SW 1271 (cell line): ENCODE measurements around the gene FCN1.

Source experiments
- DNase-seq, 2 experiments: peaks; one replicate each; lab custom pipeline; 2025; lab: John Stamatoyannopoulos, UW

FCN1 gene

DNA sequence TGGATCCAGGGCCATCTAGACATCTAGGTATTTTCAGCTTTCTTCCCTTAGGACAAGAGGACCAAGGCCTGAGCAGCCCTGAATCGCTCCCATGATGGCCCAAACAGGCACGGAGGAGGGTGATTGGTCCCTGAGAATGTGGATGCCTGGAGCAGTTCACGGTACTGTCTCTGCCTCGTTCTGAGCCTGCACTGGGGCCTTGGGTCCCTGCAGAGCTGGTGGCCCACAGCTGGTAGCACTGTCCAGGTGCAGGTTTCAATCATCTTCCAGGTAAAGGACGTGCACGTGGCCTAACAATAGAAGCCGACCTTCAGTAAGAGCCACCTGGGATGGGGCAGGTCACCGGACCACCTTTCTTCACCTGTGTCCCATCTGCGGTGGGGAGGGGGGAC is 19.4 kb upstream of the FCN1 start:
- no peak for DNase-seq

DNA sequence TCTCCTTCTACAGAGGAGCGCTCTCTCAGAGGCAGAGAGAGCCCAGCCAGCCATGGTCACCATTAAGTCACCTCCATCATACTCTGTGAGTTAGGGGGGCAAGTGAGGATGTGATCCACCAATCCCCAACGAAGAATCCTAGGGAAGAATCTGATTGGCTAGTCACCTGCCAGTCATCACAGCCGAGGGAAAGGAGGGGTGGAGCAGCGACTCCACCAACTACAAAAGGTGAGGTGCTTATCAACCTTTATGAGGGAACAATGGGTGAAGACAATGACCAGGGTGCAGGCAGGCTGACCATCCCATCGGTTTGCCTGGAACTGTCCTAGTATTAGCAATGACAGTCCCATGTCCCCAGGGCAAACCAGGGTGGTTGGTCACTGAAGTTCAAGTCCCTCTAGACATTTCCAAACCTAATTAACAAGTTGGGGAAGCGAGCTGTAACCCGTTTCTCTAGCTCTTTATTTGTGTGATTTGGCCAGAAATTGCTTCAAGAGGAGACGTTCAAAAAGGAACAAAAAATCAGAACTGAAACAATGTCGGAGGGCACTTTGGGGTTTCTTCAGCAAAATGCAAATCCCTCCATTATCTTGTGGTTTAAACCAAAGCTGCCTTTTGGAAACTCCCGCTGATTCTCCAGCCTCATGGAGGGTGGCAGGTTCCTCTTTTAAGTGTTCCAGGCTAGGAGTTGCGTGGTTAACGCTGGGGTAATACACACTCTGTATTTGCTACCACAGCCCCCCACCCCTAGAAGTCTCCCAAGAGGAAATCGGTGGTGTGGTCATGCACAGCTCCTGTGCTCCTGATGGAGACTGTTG is 18.8 kb upstream of the FCN1 start:
- DNase-seq = no peak

- DNase-seq = no peak
These were observed 18.1 kb upstream of the FCN1 start for GRCh38 chr9:134935701-134936345.

- DNase-seq = no peak
These were observed 17.4 kb upstream of the FCN1 start for GRCh38 chr9:134935056-134935640.

DNA sequence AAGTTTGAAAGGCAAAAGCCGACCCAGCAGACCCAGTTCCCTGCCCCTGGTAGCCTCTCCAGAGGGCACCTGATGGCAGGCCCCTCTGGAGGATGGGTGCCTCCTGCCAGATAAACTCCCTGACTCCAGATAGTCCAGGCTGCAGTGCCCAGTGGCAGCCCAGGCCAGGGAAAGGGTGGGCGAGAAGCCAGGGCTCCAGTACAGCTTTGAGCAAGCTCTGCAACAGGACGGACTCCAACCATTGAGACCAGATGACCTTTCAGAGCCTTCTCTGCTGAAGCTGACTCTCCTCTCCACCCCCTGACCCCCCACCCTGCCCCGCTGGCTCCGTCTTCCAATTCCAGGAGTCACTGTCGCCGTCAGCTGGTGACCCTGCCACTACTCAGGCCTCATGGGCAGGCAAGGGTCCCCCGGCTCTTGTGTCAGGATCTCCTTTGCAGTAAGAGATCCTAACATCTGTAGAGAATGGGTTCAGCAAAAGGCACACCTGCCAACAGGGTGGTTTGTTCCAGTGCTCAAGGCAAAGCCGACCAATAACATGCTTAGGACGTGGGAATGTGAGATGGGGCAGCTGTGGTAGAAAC is 15.5 kb upstream of the FCN1 start:
- DNase-seq = no peak

DNA sequence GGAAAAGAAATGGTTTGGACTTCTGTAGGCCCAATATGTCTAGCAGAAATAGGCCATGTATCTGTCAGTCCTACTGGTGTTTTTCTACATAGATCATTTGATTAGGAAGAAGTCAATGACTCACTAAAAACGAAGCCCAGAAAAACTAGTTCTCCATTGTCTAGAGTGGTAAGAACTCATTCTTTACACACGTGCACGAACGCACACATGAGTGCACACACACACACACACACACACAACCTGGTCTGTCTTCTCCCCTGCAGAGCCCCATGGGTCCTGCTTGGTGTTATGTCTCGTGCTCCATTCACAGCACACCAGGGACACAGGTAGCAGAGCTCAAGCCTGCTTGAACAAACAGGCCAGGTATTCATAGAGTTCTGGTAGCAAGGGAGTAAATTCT is 14.9 kb upstream of the FCN1 start:
- DNase-seq = no peak

DNA sequence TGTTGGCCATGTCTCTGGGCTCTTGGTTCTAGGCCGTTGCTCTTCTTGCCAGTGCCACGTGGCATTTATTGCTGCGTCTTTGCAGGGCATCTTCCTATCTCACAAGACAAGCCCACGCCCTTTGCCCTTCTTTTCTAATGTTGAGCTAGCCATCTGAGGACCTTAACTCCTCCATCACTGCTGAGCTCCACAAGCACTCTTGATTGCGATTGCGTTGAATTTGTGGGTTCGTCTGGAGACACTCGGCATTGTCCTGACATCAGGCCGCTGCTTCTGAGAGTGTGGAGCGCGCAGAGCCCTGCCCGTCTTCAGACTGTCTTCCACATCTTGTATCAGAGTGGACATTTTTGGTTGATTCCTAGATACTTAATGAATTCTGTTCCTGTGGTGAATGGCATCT is 14.5 kb upstream of the FCN1 start:
- no peak for DNase-seq

- DNase-seq = no peak
These were observed 12.7 kb upstream of the FCN1 start for GRCh38 chr9:134930398-134930797.

DNA sequence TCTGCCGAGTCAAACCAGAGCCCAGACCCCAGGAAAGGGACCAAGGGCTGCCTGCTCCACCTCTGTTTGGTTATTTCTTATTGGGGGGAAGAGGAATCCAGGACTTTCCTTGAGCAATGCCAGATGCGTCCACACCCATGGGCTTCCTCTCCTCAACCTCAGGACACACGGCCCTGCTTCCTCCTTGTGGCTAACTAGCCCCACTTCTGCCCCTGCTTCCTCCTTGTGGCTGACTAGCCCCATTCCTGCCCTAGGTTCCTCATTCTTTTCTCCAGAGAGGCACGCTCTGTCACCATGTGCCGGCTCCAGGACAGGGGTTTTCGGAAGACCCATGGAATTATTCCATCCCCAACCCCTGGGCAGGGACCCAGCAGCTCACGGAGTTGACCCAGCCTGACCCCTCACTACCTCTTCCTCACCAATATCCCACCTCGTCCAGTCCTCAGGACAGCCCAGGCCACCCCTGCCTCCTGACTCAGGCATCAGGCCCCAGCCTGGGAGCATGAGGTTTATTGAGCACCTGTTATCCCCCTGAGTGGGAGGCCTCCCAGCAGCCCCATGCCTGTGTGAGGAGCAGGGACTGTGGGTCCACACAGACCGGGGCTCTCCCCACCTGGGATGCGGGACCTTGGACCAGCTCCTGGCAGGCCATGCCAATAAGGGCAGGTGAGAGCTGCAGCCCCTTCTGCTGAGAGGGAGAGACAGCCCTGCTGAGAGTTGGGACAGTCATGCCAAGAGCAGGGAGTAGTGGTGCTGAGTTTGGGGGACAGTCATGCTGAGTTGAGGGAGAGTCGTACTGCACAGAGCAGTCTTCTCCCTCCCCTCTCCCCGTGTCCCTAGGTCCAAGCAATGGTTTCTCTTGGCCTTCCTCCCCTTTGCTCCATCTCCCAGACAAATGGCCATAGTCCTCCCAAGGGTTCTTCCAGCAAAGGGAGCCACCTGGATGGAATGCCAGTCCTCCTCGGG is 11.8 kb upstream of the FCN1 start:
- no peak for DNase-seq

DNA sequence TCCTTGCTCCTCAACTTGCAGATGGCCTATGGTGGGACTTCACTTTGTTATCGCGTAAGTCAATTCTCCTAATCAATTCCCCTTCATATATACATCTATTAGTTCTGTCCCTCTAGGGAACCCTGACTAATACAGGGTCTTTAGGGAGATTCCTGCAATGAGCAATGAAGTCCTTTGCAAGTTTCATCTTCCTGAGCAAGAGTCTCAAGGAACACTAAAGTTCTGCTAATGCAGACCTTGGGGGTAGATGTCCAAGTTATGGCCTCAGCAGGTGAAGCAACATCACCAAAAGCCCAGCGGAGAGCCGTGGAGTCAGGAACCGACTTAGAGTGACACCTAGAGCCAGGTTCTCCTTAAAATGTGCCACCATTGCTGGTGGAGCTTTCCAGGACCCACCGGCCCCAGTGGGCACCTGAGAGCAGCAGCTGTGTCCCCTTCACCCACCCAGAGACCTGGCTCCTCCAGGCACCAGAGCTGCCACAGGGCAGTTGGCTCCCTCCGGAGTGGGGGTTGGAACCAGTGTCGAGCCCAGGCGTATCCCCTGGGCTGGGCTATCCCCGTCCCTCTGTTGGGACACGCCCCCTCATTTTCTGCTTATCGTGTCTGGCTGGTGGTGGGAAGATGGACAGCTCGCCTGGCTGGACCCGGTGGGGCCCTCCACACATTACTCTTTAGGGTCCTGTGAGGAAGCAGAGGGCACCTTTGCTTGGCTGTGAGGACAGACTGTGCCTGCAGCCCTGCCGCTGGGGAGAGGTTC is 10.9 kb upstream of the FCN1 start:
- DNase-seq = no peak

DNA sequence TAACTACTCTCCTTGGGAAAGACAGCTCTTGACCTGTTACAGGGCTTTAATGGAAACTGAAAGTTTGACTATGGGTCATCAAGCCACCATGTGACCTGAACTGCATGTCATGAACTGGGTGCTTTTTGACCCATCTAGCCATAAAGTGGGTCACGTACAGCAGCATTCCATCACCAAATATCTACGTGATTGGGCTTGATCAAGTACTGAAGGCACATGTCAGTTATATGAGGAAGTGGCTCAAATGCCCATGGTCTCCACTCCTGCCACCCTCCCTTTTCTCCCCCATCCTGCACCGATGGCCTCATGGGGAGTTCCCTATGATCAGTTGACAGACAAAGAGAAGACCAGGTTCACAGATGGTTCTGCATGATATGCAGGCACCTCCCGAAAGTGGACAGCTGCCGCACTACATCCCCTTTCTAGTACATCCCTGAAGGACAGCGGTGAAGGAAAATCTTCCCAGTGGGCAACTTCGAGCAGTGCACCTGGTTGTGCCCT is 7.3 kb upstream of the FCN1 start:
- no peak for DNase-seq

DNA sequence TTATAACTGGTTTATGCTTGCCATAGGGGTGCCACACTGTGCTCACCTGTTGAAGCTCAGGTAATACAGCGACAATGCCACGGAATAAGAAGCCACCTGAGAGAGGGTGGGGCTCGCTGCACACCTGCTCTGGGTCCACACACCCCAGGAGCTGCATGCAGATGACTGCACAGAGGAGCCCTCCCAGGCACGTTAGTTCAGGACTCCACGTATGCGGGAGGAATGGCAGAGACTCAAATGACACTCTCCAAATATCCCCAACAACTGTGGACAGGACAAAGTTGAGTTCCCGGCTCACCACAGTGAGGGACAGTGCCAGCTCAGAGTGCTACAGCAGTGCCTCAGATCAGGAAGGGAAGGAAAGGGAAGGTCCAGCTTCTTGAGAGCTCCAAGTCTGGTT is 5.8 kb upstream of the FCN1 start:
- DNase-seq = no peak

DNA sequence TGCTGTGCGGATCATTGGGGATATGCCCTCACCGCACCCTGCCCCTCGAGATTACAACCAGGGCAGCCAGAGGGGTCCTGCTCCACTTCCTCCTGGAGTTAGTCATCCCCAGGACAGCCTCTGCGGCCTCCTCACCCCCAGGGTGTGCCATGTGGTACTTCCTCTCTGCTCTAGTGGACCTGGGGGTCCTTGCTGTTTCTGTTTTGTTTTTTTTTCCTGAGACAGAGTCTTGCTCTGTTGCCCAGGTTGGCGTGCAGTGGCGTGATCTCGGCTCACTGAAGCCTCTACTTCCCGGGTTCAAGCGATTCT is 5.2 kb upstream of the FCN1 start:
- DNase-seq = no peak

GRCh38 chr9:134922066-134922931 is 4.6 kb upstream of the FCN1 start:
- no peak for DNase-seq

GRCh38 chr9:134919303-134919702 is 1.6 kb upstream of the FCN1 start:
- no peak for DNase-seq

DNA sequence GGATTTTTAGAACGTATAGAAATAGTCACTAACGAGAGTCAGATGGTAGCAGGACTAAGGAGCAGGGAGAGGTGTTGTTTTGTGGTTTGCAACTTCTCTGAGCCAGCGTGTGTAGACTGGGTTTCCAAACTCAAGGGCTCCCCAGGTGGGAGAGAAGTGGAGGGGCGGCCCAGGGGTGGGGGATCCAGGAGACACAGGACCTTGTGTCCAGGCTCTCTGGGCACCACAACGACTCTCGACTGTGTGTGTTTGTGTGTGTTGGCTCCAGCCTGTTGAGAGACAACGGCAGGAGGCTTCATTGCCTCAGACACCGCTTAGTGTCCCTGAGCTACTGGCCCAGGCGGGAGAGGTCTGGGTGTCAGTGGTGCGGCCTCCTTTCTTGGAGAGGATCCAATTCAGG is 934 bp upstream of the FCN1 start:
- no peak for DNase-seq

DNA sequence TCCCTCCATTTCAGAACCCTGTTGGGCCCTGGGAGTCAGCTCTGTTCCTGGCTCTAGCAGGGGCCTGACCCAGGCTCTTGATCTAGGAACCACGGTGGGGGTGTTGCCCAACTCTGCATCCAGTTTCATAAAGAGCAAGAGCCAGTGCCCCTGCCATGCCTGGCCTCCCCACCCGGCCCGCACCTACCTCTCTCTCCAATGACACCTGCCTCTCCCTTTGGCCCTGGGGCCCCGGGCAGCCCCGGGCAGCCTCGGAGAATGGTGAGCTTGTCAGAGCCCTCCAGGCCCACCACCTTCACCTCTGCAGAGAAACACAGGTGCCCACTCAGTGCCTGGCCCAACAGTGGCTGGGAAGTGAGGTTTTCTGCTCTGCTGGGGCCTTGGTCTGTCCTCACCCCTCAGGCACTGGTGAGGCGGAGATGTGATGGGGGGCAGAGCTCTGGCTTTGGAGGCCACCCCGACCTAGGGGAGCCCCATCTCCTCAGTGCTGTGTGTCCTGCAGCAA is 1.5 kb downstream of the FCN1 start:
- DNase-seq = no peak

DNA sequence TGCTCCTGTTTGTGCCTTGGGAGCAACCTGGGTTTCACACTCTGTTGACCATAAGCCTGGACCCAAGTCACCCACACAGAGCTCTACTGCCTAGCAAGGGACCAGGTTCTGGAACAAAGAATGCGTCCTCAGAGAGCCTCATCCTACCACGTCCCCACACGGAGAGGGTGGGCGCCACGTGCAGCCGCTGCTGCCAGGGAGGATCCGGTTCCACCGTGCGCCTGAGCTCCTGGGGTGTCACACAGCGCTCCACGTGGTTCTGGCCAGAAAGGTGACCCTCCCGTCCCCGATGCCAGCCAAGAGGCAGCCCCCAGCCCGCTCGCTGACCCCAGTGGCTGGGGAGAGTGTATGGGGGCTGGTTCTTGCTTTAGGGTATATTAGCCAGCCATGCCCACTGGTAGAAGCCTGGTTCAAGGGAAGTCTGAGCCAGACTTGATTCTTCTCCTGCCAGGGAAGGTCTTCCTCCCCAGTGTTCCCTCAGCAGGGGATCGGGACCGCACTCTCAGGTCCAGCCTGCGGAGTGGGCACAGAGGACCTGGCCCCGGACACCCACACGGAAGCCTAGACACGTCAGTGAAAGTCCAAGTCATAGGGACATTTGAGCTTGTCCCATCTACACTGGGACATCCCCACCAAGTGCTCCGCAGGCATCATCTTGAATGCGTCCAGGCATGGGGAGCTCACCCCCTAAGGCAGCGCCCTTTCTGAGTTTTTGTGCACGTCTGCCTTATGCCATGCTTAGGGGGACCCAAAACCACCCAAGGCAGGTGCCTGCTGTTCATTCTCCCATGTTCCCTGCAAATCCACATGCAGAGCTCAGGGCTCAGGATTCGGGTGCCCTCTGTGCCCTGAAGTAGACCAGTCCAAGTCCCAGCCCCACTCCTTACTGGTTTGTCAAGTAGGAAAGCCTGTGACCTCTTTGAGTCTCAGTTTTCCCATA is 2.4 kb downstream of the FCN1 start:
- DNase-seq = no peak

GRCh38 chr9:134914501-134914834 is 3.2 kb downstream of the FCN1 start:
- no peak for DNase-seq
